HG03520 (cell line): ENCODE data around the gene PHTF1.
"Not testable (repeated sequence)": the region's sequence is repeated elsewhere in the genome, so short reads cannot be mapped to it uniquely, and the experiment has no call there.

Experiments used
- ATAC-seq: cut with Tn5 transposase; IDR thresholded peaks from one replicate; pipeline ENCODE4 v1.9.1; 2021; ENCODE audit warnings: mild to moderate bottlenecking, moderate library complexity; ENCODE audit not compliant: unreplicated experiment

PHTF1 gene

DNA sequence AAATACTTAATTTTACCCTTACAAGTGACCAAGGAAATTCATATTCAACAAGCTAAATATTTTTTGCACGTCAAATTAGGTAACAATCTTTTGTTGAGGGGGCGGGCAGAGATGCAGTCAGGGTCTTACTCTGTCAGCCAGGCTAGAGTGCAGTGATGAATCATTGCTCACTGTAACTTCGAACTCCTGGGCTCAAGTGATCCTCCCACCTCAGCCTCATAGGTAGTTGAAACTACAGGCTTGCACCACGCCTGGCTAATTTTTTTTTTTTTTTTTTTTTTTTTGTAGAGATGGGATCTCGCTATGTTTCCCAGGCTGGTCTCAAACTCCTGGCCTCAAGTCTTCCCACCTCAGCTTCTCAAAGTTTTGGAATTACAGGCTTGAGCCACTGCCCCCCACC lies 26.5 kb downstream of the PHTF1 start:
- ATAC-seq, result no peak

DNA sequence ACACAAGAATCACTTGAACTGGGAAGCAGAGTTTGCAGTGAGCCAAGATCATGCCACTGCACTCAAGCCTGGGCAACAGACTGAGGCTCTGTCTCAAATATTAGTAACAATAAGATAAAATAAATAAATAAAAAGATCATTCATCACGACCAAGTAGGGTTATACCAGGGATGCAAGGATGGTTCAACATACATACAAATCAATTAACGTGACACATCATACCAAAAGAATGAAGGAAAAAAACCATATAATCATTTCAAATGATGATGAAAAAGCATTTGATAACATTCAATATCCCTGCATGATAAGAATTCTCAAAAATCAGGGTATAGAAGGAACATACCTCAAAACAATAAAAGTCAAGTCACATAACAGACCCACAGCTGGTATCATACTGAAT lies 38.3 kb downstream of the PHTF1 start:
- ATAC-seq, result no peak

DNA sequence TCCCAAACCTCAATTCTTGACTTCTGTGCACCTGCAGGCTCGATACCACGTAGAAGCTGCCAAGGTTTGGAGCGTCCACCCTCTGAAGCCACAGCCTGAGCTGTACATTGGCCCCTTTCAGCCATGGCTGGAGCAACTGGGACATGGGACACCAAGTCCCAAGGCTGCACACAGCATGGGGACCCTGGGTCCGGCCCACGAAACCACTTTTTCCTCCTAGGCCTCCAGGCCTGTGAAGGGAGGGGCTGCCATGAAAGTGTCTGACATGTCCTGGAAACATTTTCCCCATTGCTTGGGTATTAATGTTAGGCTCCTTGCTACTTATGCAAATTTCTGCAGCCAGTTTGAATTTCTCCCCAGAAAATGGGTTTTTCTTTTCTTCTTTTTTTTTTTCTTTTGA lies 40.7 kb downstream of the PHTF1 start:
- not testable (repeated sequence) for ATAC-seq

DNA sequence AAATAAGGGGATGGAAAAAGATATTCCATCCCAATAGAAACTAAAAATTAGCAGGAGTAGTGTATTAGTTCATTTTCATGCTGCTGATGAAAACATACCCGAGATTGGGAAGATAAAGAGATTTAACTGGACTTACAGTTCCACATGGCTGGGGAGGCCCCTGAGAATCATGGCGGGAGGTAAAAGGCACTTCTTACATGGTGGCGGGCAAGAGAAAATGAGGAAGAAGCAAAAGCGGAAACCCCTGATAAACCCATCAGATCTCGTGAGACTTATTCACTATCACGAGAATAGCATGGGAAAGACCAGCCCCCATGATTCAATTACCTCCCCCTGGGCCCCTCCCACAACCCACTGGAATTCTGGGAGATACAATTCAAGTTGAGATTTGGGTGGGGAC lies 41.8 kb downstream of the PHTF1 start:
- not testable (repeated sequence) for ATAC-seq

DNA sequence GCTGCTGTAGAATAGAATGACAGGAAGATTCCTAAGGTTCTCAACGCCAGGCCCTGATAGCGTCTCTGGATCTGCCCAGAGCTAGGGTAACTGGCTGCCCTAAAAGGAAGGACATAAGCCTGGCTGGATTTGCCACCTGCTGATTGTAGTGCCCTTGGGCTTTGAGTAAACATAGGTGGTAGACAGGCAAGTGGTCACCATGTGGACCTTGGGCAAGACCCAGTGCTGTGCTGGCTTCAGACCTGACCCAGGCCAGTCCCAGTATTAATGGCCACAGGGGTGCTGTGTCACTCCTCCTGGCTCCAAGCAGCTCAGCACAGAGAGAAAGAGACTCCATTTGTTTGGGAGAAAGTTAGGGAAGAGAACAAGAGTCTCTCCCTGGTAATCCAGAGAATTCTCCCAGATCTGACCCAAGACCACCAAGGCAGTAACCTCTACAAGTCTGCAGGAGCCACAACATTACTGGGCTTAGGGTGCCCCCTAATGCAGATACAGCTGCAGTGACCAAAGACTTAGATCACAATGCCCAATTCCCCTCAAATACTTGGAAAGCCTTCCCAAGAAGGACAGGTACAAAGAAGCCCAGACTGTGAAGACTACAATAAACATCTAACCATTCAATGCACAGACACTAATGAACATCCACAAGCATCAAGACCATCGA lies 44.5 kb downstream of the PHTF1 start:
- no peak for ATAC-seq

DNA sequence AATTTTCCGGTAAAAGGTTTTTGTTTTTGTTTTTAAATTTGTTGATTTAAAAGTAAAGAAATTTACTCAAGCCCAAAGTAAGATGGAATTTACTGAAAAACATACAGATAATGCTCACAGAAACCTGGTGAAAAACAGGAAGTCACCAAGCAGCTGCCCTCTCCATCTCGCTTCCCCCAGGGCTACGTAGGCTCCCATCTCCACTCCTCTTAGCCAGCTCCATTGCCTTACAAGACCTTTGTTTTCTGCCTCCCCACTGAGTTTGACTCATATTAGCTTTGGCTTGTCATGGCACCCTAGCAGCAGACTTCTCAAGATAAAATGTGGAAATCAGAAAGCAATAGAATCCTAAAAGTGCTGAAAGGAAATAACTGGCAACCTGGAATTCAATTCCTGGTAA lies 57.9 kb downstream of the PHTF1 start:
- ATAC-seq, result no peak

DNA sequence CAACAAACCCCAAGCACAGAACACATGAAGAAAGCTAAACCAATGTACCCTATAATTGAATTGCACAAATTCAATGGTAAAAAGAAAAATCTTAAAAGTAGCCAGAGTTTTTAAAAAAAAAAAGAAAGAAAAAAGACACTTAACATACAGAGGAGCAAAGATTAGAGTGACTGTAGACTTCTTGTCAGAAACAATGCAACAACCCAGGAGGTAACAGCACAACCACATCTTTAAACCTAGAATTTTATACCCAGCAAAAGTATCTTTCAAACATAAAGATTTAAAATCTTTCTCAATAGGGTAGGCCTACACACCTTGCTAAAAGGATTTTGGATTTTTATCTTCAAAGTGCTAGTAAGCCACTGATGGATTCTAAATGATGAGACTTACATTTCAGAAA lies 64.4 kb downstream of the PHTF1 start:
- no peak for ATAC-seq

DNA sequence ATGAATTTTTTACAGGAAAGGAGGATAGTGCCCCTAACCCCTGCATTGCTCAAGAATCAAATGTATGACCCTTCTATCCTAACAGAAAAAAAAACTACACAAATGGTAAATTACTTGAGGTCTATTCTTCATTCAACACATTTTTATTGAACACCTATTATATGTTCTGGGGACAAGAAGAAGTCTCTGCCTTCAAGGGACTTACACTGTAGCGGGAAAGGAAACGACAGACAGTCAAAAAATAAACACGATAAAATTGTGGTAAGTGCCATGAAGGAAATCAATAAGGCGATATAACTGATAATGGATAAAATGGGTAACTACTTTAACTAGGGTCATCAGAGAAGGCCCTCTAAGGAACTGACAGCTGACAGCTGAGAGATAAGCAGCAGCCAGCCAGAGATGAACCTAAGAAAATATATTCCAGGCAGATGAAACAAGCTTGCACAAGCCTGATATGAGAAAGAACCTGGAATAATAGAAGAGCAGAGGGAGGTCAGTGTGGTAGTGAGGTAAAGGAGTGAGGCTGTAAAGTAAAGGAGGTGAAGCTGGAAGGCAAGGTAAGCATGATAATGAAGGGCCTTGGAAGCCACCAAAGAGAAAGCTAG lies 66.4 kb downstream of the PHTF1 start:
- ATAC-seq, result no peak

DNA sequence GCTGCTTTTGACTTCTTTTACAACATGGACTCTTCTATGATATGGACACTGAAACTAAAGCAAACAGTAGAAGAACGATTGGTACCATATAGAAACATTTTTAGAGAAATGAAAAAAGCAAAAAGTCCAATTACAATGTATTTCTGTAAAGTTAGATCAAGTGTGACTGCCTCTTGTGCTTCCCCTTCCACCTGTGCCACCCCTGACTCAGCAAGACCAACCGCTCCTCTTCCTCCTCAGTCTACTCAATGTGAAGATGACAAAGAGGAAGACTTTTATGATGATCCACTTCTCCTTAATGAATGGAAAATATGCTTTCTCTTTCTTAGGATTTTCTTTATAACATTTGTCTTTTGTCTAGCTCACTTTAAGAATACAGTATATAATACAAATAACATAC lies 66.9 kb downstream of the PHTF1 start:
- no peak for ATAC-seq

DNA sequence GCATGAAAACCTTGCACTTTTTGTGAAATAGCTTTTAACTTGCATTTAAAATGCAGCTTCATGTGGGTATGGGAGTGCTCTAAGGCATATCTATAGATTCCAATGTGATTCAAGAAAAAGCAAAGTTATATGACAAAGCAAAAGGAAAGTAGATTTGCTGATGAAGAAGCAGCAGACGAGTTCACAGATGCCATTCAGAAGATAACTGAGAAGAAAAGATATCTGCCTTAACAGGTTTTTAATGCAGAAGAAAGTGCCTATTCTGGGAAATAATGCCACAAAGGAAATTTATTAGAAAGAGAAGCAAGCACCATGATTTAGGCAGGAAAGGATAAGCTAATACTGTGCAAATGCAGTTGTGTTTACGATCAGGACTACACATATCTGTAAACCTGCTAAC lies 68.1 kb downstream of the PHTF1 start:
- ATAC-seq, result no peak

DNA sequence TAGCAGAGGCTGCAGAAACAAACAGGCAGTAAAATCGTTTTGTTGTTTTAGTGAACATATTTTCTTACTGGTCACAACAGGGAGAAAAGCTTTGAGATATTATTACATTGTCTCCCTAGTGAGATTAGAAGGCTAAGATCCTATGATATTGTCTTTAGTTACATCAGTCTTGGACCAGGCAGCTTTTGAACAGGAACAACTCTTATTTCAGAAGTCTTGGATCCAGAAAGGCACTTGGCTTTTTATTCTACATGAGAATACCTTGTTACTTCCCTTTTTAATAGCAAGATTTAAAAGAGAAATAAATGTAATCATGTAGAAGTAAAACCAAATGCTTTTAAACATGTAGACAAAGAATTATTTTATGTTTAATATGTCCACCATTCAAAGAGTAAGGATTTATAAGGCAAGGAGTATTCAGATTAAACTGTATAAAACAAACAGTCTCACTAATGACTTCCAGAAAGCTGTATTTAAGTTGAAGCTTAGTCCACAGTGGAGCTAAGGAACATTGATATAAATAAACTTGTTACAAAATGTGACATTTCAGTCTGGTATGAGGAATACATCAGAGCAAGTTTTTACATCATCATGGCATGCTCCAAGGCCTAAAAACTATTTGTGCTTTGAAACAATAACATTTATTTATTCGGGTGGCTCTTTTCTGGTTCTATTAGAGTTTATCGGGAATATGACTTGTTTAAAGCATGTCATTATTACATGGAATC lies 72.2 kb downstream of the PHTF1 start:
- ATAC-seq, result no peak

DNA sequence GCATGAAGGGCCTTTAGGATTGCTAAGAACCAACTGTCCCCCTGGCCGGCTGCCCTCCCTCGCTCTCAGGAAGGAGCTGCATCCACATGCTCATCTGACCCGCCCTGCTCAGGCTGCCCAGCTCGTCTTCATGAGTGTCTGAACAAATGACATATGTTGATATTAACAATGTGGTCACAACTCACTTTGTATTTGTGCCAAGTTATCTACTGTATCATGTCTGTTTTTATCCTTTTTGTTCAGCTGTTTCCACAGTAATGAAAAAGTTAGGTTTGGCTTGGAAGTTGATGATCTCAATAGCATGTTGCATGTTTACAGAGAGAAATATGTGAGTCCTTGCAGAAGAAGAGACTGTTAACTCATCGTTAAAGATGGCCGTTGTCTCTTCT lies 75.1 kb downstream of the PHTF1 start:
- ATAC-seq, result no peak

DNA sequence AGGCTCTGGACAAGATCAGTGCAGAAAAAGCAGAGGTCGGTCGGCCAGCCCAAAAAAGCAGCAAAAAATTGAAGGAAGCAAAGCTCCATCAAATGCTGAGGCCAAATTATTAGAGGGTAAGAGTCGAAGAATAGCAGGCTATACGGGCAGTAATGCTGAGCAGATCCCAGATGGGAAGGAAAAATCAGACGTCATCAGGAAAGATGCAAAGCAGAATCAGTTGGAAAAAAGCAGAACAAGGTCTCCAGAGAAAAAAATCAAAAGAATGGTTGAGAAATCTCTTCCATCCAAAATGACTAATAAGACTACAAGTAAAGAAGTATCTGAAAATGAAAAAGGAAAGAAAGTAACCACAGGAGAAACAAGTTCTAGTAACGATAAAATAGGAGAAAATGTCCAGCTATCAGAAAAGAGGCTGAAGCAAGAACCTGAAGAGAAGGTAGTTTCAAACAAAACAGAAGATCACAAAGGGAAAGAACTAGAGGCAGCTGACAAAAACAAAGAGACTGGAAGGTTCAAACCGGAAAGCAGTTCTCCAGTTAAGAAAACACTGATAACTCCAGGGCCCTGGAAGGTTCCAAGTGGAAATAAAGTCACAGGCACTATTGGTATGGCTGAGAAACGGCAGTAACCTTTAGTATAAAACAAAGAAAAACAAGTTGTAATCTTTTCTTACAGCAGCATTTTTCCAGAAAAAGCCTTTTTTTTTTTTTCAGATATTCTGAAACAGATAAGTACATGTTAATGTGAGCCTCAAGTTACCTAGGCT lies 75.7 kb downstream of the PHTF1 start:
- no peak for ATAC-seq

DNA sequence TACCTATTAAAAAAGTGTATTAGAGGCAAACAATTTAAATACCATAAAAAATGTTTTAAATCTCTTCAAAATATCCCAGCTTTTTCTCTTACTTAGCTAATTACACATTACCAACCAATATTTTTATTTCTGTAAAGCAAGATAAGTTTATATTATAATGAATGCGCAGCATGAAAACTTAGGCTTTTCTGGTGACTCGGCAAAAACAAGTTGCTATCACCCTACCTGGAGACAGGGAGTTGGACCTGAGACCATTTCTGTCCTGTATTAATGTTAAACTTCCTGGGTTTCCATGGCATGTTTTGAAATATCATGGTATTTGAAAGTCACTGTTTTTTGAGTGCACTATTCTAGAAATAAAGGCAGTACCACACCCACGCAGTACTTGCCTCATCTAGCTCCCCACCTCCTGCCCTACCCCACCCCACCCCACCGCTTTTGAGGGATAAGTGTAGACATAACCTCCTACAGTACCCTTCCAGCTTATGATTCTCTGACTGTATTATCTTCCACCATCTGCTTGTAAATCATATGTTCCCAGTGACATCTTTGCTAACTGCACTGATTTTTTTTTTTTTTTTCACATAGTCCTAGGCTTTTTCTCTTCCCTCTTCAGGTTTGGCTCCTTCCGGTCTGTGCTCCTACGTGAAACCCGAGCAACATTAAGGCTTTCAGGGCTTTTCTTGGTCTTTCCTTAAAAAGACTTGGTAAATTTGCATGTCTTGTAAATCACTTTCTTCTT lies 77.5 kb downstream of the PHTF1 start:
- no peak for ATAC-seq

DNA sequence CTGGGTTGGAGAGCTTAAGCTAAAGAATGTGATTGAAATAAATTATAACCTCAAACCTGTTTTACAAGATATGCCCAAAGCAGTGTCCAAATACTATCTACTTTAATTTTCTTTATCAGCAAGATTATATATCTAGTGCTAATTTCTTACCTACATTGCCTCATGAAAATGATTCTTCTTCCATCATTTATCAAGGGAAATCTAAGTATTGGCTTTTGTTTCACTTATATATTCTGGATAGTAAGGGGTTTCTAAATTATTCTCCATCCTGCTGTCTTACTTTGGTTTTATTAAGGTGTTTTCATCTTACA lies 81.2 kb downstream of the PHTF1 start:
- no peak for ATAC-seq

DNA sequence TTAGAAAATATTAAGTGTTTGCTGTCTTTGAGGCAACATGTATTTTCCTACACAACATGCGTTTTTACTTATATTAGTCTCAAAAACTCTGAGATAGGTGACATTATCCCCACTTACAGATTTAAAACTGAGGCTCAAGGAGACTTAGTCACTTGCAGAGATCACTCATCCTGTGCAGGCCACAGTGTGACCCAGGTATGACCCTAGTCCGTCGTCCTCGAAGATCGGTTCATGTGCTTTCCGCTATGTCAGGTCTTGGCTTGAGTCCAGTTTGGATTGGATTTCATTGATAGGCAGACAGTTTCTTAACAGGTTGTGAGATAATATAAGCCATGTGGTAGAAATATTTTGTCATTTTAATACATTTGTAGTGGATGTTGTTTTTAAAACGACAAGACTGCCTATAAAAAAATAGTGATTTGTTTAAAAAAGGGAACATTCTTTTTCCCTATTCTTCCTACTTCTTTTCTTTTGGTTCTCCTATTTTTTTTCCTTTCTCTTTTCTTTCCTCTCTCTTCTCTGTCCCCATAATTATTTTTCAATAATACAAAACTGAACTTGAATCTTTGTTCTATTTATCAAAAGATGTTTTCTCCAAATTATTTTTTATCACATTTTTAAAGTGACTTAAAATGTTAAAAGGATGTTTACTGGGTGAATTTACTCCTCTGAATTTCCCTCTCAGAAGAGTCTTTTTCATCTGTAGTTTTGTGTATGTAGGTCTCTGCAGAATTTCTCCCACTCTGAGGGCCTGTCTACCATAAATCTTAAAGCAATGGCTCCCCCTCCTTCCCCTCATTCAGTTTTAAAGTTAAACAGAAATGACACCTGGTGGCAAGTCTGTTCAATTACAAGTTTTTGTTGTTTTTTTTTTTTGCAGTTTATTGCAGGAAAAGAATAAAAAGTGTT lies 81.8 kb downstream of the PHTF1 start:
- no peak for ATAC-seq

DNA sequence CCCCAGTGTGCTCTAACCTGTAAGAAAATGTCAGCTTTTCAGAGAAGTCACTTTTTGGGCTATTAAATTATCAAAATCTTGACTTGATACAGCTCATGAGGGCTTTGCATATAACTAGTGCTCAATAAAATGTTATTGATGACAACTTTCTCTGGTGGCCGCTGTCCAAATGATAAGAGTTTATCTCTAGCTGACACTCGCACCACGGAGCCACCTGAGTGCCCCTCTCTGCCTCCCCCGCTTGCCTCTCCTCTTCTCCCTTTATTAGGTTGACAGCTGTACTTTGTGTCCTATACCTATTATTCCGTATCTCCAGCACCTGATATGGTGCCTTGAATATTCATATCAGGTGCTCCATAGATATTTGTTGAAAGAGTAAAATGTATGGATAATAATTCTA lies 82.8 kb downstream of the PHTF1 start:
- no peak for ATAC-seq

DNA sequence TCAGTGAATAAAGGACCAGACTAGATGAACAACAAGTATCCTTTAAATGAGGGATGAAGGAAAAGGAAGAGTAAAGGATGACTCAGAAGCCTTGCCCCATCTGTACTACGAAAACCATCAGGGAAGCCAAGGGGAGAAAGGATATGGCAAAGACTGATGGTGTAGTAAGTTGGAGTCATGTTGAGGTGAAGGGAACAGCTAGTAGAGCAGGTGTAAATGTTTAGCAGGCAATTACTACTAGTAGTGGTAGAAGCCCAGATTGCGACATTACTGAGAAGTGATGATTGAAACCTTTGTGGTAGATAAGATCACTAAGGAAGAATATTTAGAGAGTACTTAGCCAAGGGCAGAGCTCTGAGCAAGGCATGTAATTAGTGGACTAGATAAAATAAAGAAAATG lies 84.0 kb downstream of the PHTF1 start:
- no peak for ATAC-seq

DNA sequence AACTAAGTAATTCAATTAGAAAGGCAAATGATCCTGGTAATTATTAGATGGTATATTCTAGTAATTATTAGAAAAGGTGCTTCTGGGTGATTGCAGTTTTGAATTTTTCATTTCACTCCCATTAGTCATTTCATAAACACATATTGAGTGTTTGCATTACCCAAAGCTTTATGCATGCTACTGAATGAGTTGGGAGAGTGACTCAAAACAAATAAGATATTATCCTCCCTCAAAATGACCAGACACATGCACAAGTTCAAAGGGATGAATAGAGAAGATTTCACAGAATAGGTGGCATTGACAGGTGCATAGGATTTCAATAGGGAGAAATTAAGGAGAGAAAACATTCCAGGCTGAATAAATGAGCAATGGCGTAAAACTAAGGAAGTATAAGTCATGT lies 84.7 kb downstream of the PHTF1 start:
- no peak for ATAC-seq

DNA sequence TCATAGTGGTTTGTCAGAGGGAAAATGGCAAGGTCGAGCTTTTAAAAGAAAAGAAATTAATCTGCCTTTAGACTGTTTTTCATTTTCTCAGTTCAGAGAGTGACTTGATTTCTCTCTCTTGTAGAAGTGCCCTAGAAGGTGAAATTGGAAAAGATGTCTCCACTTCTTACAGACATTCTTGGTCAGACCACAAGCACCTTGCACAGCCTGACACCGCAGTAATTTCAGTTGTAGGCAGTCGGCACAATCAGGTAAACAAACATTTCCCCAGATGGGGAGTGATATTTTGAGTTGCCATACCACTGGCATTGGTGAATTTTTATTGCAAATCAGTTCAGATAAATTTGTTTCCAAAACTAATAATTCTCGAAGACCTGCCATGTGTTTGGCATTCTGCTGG lies 86.8 kb downstream of the PHTF1 start:
- no peak for ATAC-seq
